GM21737 (cell line): ENCODE measurements around the gene LCP2.

Source experiments
- ATAC-seq: cut with Tn5 transposase; IDR thresholded peaks from one replicate; pipeline ENCODE4 v1.9.1; 2021; ENCODE audit warnings: mild to moderate bottlenecking, moderate library complexity; ENCODE audit not compliant: unreplicated experiment

LCP2 gene

GRCh38 chr5:170296935-170297588, 515 bp downstream of the LCP2 start:
- ATAC-seq: peak; percentile 58

- no peak for ATAC-seq
Measured at GRCh38 chr5:170296036-170296934, 1.3 kb downstream of the LCP2 start.

- ATAC-seq: no peak
Measured at GRCh38 chr5:170294556-170294955, 3.0 kb downstream of the LCP2 start.

GRCh38 chr5:170294057-170294456, 3.5 kb downstream of the LCP2 start:
- no peak for ATAC-seq

GRCh38 chr5:170293273-170293672, 4.3 kb downstream of the LCP2 start:
- ATAC-seq: peak; percentile 75

- ATAC-seq: no peak
Measured at GRCh38 chr5:170292179-170293104, 5.1 kb downstream of the LCP2 start.

GRCh38 chr5:170290498-170290897, 7.1 kb downstream of the LCP2 start:
- ATAC-seq: no peak

- ATAC-seq: no peak
Measured at GRCh38 chr5:170289764-170290163, 7.8 kb downstream of the LCP2 start.

- no peak for ATAC-seq
Measured at GRCh38 chr5:170289121-170289520, 8.5 kb downstream of the LCP2 start.

GRCh38 chr5:170288551-170288950, 9.0 kb downstream of the LCP2 start:
- ATAC-seq: no peak

- no peak for ATAC-seq
Measured at GRCh38 chr5:170288151-170288550, 9.4 kb downstream of the LCP2 start.

GRCh38 chr5:170287532-170287931, 10.0 kb downstream of the LCP2 start:
- ATAC-seq: no peak

GRCh38 chr5:170286386-170286925, 11.1 kb downstream of the LCP2 start:
- ATAC-seq: no peak

GRCh38 chr5:170285181-170285580, 12.4 kb downstream of the LCP2 start:
- no peak for ATAC-seq

- ATAC-seq: no peak
Measured at GRCh38 chr5:170284231-170284630, 13.3 kb downstream of the LCP2 start.

- no peak for ATAC-seq
Measured at GRCh38 chr5:170283296-170283695, 14.3 kb downstream of the LCP2 start.

GRCh38 chr5:170280011-170280493, 17.5 kb downstream of the LCP2 start:
- no peak for ATAC-seq

- no peak for ATAC-seq
Measured at GRCh38 chr5:170279459-170279817, 18.1 kb downstream of the LCP2 start.

- ATAC-seq: peak; percentile 94
Measured at GRCh38 chr5:170278611-170279458, 18.7 kb downstream of the LCP2 start.

- ATAC-seq: no peak
Measured at GRCh38 chr5:170277867-170278281, 19.7 kb downstream of the LCP2 start.
